ENCODE measurements around the gene ADAMTS14.
"Not testable (repeated sequence)": the region's sequence is repeated elsewhere in the genome, so short reads cannot be mapped to it uniquely, and the experiment has no call there.

ADAMTS14 gene

DNA sequence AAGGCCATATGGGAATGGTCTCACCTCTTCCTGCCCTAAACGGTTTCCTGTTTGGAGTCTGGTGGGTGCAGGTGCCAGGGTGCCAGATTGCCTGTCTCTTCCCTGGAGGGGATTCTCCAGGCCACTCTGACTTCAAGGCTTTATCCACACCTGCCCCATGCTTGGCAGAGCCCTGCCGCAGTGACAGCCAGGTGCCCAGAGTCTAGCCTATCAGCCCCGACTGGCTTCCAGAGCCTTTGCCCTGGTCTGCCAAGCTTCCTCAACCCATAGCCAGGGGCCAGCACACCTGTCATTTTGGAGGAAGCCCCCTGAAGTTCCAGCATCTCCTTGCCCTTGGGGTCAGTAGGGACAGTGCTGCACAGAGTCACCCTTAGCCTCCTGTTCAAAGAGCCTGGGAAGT, 91.3 kb downstream of the ADAMTS14 start:
- DNase-seq (ENCODE audit: insufficient read length) (no peak), FAIRE-seq (no peak)
- TF ChIP-seq POLR2AphosphoS5 (IDR thresholded peaks at IDR 0.05; ENCODE audit: low read depth, low read length), result no peak
- no peak for TF ChIP-seq TAF1 (IDR thresholded peaks at IDR 0.05; ENCODE audit: borderline replicate concordance, low read depth, low read length)
- no peak for TF ChIP-seq POLR2A (IDR thresholded peaks at IDR 0.05; ENCODE audit: low read depth, low read length)

DNA sequence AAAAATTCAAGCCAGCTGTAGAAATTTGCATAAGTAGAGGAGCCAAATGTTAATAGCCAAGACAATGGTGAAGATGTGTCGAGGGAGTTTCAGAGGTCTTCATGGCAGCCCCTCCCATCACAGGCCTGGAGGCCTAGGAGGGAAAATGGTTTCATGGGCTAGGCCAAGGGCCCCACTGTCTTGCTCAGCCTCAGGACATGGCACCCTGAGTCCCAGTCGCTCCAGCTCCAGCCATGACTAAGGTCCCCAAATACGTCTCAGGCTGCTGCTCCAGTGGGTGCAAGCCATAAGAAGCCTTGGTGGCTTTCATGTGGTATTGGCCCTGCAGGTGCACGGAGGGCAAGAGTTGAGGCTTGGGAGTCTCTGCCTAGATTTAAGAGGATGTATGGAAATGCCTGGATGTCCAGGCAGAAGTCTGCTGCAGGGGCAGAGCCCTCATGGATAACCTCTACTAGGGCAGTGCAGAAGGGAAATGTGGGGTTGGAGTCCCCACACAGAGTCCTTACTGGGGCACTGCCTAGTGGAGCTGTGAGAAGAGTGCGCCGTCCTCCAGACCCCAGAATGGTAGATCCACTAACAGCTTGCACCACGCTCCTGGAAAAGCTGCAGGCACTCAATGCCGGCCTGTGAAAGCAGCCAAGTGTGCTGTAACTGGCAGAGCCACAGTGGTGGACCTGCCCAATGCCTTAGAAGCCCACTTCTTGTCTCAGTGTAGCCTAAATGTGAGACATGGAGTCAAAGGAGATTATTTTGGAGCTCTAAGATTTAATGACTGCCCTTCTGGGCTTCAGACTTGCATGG, 93.7 kb downstream of the ADAMTS14 start:
- DNase-seq (ENCODE audit: insufficient read length), result no peak
- FAIRE-seq, result no peak
- TF ChIP-seq POLR2A (IDR thresholded peaks at IDR 0.05; ENCODE audit: low read depth, low read length) (no peak), TAF1 (IDR thresholded peaks at IDR 0.05; ENCODE audit: borderline replicate concordance, low read depth, low read length) (no peak), POLR2AphosphoS5 (IDR thresholded peaks at IDR 0.05; ENCODE audit: low read depth, low read length) (no peak)

DNA sequence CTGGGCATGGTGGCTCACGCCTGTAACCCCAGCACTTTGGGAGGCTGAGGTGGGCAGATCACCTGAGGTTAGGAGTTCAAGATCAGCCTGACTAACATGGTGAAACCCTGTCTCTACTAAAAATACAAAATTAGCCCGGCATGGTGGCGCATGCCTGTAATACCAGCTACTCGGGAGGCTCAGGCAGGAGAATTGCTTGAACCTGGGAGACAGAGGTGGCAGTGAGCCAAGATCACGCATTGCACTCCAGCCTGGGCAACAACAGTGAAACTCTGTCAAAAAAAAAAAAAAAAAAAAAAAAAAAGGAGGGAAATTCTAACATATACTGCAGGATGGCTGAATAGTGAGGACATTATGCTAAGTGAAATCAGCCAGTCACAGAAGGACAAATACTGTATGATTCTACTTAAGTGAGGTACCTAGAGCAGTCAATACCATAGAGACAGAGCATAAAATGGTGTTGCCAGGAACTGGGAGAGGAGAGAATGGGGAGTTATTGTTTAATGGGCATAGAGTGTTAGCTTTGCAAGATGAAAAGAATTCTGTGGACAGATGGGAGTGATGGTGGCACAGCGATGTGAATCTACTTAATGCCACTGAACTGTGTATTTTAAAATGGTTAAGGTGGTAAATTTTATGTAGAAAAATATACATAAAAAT, 95.8 kb downstream of the ADAMTS14 start:
- not testable (repeated sequence) for FAIRE-seq; DNase-seq (ENCODE audit: insufficient read length)

DNA sequence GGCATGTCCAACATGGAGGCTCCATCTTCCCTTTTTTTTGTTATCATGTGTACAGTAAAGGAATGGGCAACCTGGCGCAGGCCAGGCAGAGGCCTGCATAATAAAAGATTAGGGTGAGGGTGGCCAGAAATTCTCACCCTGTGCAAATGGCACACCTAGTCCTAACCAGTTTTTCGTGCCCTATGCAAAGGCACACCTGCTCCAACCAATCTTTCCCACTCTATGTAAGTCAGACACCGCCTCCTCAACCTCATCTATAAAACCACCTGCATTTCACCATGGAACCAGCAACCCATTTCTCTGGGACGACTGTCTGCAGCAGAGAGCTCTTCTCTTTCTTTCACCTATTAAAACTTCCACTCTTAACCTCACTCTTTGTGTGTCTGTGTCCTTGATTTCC, 96.8 kb downstream of the ADAMTS14 start:
- no peak for FAIRE-seq
- TF ChIP-seq POLR2A (IDR thresholded peaks at IDR 0.05; ENCODE audit: low read depth, low read length) (no peak), TAF1 (IDR thresholded peaks at IDR 0.05; ENCODE audit: borderline replicate concordance, low read depth, low read length) (no peak), POLR2AphosphoS5 (IDR thresholded peaks at IDR 0.05; ENCODE audit: low read depth, low read length) (no peak)

DNA sequence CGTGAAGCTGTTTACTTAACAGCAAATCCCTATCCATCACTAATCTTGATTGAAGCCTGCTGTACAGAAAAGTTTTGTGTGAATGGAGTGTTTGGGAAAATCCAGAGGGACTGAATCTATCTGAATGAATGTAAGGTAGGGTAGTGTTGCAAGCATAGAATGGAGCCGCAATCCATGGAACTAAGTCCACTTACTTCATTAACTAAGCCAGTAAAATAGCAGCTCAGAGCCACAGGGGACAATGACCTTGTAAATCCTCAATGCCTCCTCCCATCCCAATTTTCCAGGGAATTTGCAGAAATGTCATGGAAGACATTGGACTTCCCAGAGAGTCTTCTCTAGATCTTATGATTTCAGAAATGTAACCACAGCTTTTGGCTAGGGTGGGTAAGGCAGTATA, 97.7 kb downstream of the ADAMTS14 start:
- no peak for FAIRE-seq
- no peak for DNase-seq (ENCODE audit: insufficient read length)
- no peak for TF ChIP-seq TAF1 (IDR thresholded peaks at IDR 0.05; ENCODE audit: borderline replicate concordance, low read depth, low read length)
- TF ChIP-seq POLR2A (IDR thresholded peaks at IDR 0.05; ENCODE audit: low read depth, low read length), result no peak
- TF ChIP-seq POLR2AphosphoS5 (IDR thresholded peaks at IDR 0.05; ENCODE audit: low read depth, low read length), result no peak

More for the DNA sequence above, 96.8 kb downstream of the ADAMTS14 start:
- DNase-seq (ENCODE audit: insufficient read length), result no peak

DNA sequence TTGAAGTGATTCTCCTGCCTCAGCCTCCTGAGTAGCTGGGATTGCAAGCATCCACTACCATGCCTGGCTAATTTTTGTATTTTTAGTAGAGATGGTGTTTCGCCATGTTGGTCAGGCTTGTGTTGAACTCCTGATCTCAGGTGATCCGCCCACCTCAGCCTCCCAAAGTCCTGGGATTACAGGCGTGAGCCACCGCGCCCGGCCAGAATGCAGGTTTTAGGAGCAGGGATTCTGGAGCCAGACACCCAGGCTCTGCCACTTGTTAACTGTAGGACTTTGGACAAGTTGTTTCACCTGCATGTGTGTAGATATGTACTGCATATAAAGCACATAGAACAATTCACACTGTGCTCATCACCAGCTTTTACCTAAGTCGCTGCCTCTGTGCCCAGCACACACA, 98.2 kb downstream of the ADAMTS14 start:
- FAIRE-seq, result not testable (repeated sequence)

DNA sequence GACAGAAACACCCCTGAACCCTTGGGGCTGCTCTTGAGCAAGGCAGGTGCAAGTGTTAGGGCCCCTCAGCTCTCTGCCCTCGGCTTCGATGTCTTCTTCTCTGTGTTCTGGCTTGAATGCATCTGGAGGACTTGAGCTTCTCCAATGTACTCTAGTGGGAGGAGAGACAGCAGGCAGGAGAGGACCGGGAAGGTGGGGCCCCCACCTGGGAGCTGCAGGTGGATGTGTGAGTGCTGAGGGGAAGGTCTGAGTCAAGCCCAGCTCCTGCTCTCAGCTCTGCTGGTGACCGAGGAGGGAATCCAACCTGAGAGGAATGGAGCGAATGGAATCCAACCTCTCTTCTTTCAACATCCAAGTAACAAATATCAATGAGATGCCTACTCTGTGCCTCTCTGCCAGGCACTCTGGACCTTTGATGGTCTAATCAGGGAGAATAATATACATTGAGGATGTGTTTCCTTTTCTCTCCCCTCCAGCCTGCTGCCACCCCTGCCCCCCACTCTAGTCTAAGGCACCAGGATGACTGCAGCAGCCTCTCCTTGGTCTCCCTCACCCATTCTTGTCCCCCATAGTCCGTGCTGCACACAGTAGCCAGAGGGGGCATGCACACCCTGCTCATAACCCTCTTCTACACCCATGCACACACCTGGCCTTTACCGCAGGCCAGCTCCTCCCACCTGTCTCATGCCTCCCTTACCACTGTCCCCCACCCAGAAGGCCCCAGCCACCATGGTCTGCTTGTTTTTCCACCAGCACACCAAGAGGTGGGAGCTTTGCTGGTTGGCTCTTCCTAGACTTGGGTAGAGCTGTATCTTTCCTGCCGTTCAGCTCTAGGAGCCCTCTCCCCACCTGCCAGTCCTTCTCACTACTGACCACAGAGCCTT, 99.2 kb downstream of the ADAMTS14 start:
- no peak for DNase-seq (ENCODE audit: insufficient read length)
- TF ChIP-seq TAF1 (IDR thresholded peaks at IDR 0.05; ENCODE audit: borderline replicate concordance, low read depth, low read length) (no peak), POLR2A (IDR thresholded peaks at IDR 0.05; ENCODE audit: low read depth, low read length) (no peak), POLR2AphosphoS5 (IDR thresholded peaks at IDR 0.05; ENCODE audit: low read depth, low read length) (no peak)
- FAIRE-seq, result no peak

More for the DNA sequence above, 98.2 kb downstream of the ADAMTS14 start:
- DNase-seq (ENCODE audit: insufficient read length), result not testable (repeated sequence)

DNA sequence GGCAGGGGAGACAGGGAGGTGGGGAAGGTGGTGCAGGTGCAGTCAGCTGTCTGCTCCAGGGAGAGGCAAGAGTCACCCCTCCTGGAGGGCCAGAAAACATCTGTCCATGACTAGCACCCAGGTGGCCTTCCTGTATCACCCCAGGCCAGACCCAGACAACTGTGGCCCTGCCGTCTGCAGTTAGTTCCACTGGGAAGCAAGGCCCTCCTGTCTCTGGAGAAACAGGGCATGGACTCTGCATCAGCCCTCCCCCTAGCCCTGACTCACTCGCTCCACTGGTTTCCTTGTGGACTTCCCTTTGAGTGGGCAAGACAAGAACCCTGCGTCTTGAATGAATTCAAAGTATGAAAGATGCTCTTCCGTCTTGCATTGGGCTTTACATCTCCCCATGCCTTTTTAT, 100.3 kb downstream of the ADAMTS14 start:
- no peak for FAIRE-seq
- DNase-seq (ENCODE audit: insufficient read length), result no peak
- TF ChIP-seq POLR2A (IDR thresholded peaks at IDR 0.05; ENCODE audit: low read depth, low read length), result no peak
- TF ChIP-seq TAF1 (IDR thresholded peaks at IDR 0.05; ENCODE audit: borderline replicate concordance, low read depth, low read length), result no peak

DNA sequence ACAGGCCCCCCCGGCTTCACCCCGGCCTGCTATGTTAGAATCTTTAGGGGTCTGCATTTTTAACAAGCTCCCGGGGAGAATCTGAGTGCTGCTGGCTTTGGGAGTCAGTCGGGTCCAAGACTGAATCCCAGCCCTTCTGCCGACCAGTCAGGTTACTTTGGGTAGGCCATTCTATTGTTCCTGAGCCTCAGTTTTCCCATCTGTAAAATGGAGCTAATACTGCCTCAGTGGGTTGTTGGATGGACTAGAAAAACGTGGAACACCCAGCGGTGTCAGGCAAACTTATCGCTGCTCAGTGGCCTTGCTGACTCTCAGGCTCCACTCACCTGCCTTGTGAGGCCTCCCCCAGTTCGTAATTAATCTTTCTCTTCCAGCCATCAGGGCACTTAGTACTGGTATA, 101.2 kb downstream of the ADAMTS14 start:
- DNase-seq (ENCODE audit: insufficient read length), result no peak
- TF ChIP-seq TAF1 (IDR thresholded peaks at IDR 0.05; ENCODE audit: borderline replicate concordance, low read depth, low read length) (no peak), POLR2A (IDR thresholded peaks at IDR 0.05; ENCODE audit: low read depth, low read length) (no peak), POLR2AphosphoS5 (IDR thresholded peaks at IDR 0.05; ENCODE audit: low read depth, low read length) (no peak)
- no peak for FAIRE-seq

DNA sequence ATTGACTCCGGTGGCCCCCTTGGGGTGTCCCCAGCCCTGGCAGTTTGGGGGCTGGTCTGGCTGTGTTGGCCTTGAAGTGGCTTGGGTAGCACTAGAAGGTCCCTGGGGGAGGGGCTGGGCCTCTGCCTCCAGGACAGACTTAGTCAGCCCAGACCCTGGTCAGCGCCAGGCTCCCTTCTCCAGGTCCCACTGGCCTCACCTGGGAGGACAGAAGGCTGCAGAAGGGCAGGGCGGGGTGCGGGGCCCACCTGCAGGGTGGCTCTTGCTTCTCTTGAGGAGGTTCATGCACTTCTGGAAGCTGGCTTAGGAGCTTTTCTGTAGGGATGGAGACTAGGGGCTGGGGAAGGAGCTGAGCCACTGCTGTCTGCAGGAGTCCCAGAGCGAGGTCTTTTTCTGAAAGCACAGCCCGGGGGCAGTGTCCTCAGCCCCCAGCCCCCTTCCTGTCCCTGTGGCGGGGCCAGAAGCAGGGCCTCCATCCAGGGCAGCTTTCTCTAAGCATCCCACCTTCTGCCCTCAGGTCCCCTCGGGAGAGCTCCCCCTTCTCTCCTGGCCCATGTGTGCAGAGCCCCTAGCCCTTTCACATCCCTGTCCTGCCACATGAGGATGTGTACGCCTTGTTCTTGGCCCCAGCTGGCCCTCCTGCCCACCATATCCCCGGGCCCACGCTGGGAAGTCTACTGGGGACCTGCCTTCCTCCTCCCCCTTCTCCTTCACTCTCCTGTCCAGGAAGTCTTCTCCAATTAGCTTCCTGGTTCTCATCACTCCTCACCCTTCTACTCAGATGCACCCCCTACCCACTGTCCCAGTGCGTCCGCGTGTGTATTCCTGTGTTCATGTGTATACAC, 101.9 kb downstream of the ADAMTS14 start:
- FAIRE-seq (no peak), DNase-seq (ENCODE audit: insufficient read length) (no peak)
- no peak for TF ChIP-seq POLR2A (IDR thresholded peaks at IDR 0.05; ENCODE audit: low read depth, low read length)
- TF ChIP-seq POLR2AphosphoS5 (IDR thresholded peaks at IDR 0.05; ENCODE audit: low read depth, low read length), result no peak
- no peak for TF ChIP-seq TAF1 (IDR thresholded peaks at IDR 0.05; ENCODE audit: borderline replicate concordance, low read depth, low read length)

Data from GM12892 (cell line).